Measurements from ENCODE around the gene COQ8A.

DNA sequence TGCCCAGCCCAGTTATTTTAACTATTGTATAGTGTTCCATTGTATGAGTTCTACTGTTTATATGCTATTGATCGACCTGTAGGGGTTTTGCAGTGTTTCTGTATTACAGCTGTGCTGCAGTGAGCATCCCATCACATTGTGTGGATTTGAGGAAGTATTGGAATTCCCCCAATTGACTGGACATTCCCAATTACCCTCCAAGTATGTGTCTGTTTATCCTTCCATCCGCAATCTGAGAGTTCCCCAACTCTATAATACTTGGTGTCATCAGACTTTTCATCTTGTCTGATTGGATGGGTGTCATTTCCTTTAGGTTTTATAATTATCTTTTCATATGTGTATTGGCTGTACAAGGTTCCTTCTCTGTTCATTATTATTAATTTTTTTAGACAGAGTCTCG is 41.8 kb upstream of the COQ8A start:
- TF ChIP-seq, protein P1, sequence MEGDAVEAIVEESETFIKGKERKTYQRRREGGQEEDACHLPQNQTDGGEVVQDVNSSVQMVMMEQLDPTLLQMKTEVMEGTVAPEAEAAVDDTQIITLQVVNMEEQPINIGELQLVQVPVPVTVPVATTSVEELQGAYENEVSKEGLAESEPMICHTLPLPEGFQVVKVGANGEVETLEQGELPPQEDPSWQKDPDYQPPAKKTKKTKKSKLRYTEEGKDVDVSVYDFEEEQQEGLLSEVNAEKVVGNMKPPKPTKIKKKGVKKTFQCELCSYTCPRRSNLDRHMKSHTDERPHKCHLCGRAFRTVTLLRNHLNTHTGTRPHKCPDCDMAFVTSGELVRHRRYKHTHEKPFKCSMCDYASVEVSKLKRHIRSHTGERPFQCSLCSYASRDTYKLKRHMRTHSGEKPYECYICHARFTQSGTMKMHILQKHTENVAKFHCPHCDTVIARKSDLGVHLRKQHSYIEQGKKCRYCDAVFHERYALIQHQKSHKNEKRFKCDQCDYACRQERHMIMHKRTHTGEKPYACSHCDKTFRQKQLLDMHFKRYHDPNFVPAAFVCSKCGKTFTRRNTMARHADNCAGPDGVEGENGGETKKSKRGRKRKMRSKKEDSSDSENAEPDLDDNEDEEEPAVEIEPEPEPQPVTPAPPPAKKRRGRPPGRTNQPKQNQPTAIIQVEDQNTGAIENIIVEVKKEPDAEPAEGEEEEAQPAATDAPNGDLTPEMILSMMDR (IDR thresholded peaks at IDR 0.05), result no peak
- TF ChIP-seq POLR2A (IDR thresholded peaks at IDR 0.05), result no peak

All from stomach (tissue), 4 donors.